ENCODE data around the gene CCSER1.

The CCSER1 gene

GRCh38 chr4:90715242-90715641 lies 588.0 kb downstream of the CCSER1 start:
- no peaks in the 10 kb centered on the region for H3K4me1 ChIP-seq (ENCODE audit: control insufficient read depth, insufficient read depth, low read length)
- no peaks in the 10 kb centered on the region for H3K9me3 ChIP-seq (ENCODE audit: control insufficient read depth, low read length)
- H3K4me3 ChIP-seq (ENCODE audit: low read length): no peak overlapping the region
- no peak overlapping the region for H3K9ac ChIP-seq (ENCODE audit: low read length)
- DNase-seq (ENCODE audit: low read depth): no peak
- no peaks in the 10 kb centered on the region for H3K27me3 ChIP-seq (replicated peaks; ENCODE audit: control insufficient read depth, insufficient read depth, low read length)
- no peaks in the 10 kb centered on the region for H3K36me3 ChIP-seq (ENCODE audit: control insufficient read depth, insufficient read depth, low read length, severe bottlenecking)

GRCh38 chr4:90718931-90719330 lies 591.7 kb downstream of the CCSER1 start:
- Histone ChIP-seq H3K36me3 (ENCODE audit: control insufficient read depth, insufficient read depth, low read length, severe bottlenecking) (no peaks in the 10 kb centered on the region), H3K9me3 (ENCODE audit: control insufficient read depth, low read length) (no peaks in the 10 kb centered on the region), H3K9ac (ENCODE audit: low read length) (no peak overlapping the region), H3K4me1 (ENCODE audit: control insufficient read depth, insufficient read depth, low read length) (no peaks in the 10 kb centered on the region), H3K4me3 (ENCODE audit: low read length) (no peak overlapping the region), H3K27me3 (replicated peaks; ENCODE audit: control insufficient read depth, insufficient read depth, low read length) (no peaks in the 10 kb centered on the region)
- no peak for DNase-seq (ENCODE audit: low read depth)

GRCh38 chr4:90727938-90728337 lies 600.7 kb downstream of the CCSER1 start:
- H3K9ac ChIP-seq (ENCODE audit: low read length): no peak overlapping the region
- DNase-seq (ENCODE audit: low read depth): no peak
- H3K4me1 ChIP-seq (ENCODE audit: control insufficient read depth, insufficient read depth, low read length): no peaks in the 10 kb centered on the region
- H3K27me3 ChIP-seq (replicated peaks; ENCODE audit: control insufficient read depth, insufficient read depth, low read length): no peaks in the 10 kb centered on the region
- H3K36me3 ChIP-seq (ENCODE audit: control insufficient read depth, insufficient read depth, low read length, severe bottlenecking): no peaks in the 10 kb centered on the region
- H3K4me3 ChIP-seq (ENCODE audit: low read length): no peak overlapping the region
- H3K9me3 ChIP-seq (ENCODE audit: control insufficient read depth, low read length): no peaks in the 10 kb centered on the region

- Histone ChIP-seq H3K9me3 (ENCODE audit: control insufficient read depth, low read length) (no peaks in the 10 kb centered on the region), H3K27me3 (replicated peaks; ENCODE audit: control insufficient read depth, insufficient read depth, low read length) (no peaks in the 10 kb centered on the region), H3K4me3 (ENCODE audit: low read length) (no peak overlapping the region), H3K36me3 (ENCODE audit: control insufficient read depth, insufficient read depth, low read length, severe bottlenecking) (no peaks in the 10 kb centered on the region), H3K9ac (ENCODE audit: low read length) (no peak overlapping the region), H3K4me1 (ENCODE audit: control insufficient read depth, insufficient read depth, low read length) (no peaks in the 10 kb centered on the region)
- no peak for DNase-seq (ENCODE audit: low read depth)
Observed at GRCh38 chr4:90730752-90731151, 603.6 kb downstream of the CCSER1 start.

- H3K36me3 ChIP-seq (ENCODE audit: control insufficient read depth, insufficient read depth, low read length, severe bottlenecking): no peaks in the 10 kb centered on the region
- no peak for DNase-seq (ENCODE audit: low read depth)
- no peaks in the 10 kb centered on the region for H3K4me1 ChIP-seq (ENCODE audit: control insufficient read depth, insufficient read depth, low read length)
- no peaks in the 10 kb centered on the region for H3K9me3 ChIP-seq (ENCODE audit: control insufficient read depth, low read length)
- H3K27me3 ChIP-seq (replicated peaks; ENCODE audit: control insufficient read depth, insufficient read depth, low read length): no peaks in the 10 kb centered on the region
- H3K9ac ChIP-seq (ENCODE audit: low read length): no peak overlapping the region
- H3K4me3 ChIP-seq (ENCODE audit: low read length): no peak overlapping the region
Observed at GRCh38 chr4:90733211-90733610, 606.0 kb downstream of the CCSER1 start.

GRCh38 chr4:90745176-90745575 lies 618.0 kb downstream of the CCSER1 start:
- no peaks in the 10 kb centered on the region for H3K4me1 ChIP-seq (ENCODE audit: control insufficient read depth, insufficient read depth, low read length)
- H3K27me3 ChIP-seq (replicated peaks; ENCODE audit: control insufficient read depth, insufficient read depth, low read length): no peaks in the 10 kb centered on the region
- no peaks in the 10 kb centered on the region for H3K9me3 ChIP-seq (ENCODE audit: control insufficient read depth, low read length)
- H3K36me3 ChIP-seq (ENCODE audit: control insufficient read depth, insufficient read depth, low read length, severe bottlenecking): no peaks in the 10 kb centered on the region
- DNase-seq (ENCODE audit: low read depth): no peak
- H3K9ac ChIP-seq (ENCODE audit: low read length): no peak overlapping the region
- no peak overlapping the region for H3K4me3 ChIP-seq (ENCODE audit: low read length)

- Histone ChIP-seq H3K4me1 (ENCODE audit: control insufficient read depth, insufficient read depth, low read length) (no peaks in the 10 kb centered on the region), H3K9ac (ENCODE audit: low read length) (no peak overlapping the region), H3K4me3 (ENCODE audit: low read length) (no peak overlapping the region), H3K9me3 (ENCODE audit: control insufficient read depth, low read length) (no peaks in the 10 kb centered on the region), H3K27me3 (replicated peaks; ENCODE audit: control insufficient read depth, insufficient read depth, low read length) (no peaks in the 10 kb centered on the region), H3K36me3 (ENCODE audit: control insufficient read depth, insufficient read depth, low read length, severe bottlenecking) (no peaks in the 10 kb centered on the region)
- DNase-seq (ENCODE audit: low read depth): no peak
Observed at GRCh38 chr4:90753068-90753467, 625.9 kb downstream of the CCSER1 start.

- H3K36me3 ChIP-seq (ENCODE audit: control insufficient read depth, insufficient read depth, low read length, severe bottlenecking): no peaks in the 10 kb centered on the region
- no peak for DNase-seq (ENCODE audit: low read depth)
- H3K9me3 ChIP-seq (ENCODE audit: control insufficient read depth, low read length): no peaks in the 10 kb centered on the region
- H3K4me1 ChIP-seq (ENCODE audit: control insufficient read depth, insufficient read depth, low read length): no peaks in the 10 kb centered on the region
- H3K9ac ChIP-seq (ENCODE audit: low read length): no peak overlapping the region
- no peak overlapping the region for H3K4me3 ChIP-seq (ENCODE audit: low read length)
- H3K27me3 ChIP-seq (replicated peaks; ENCODE audit: control insufficient read depth, insufficient read depth, low read length): no peaks in the 10 kb centered on the region
Observed at GRCh38 chr4:90757534-90758060, 630.4 kb downstream of the CCSER1 start.

GRCh38 chr4:90760059-90760458 lies 632.9 kb downstream of the CCSER1 start:
- DNase-seq (ENCODE audit: low read depth): no peak
- Histone ChIP-seq H3K27me3 (replicated peaks; ENCODE audit: control insufficient read depth, insufficient read depth, low read length) (no peaks in the 10 kb centered on the region), H3K4me1 (ENCODE audit: control insufficient read depth, insufficient read depth, low read length) (no peaks in the 10 kb centered on the region), H3K9me3 (ENCODE audit: control insufficient read depth, low read length) (no peaks in the 10 kb centered on the region), H3K4me3 (ENCODE audit: low read length) (no peak overlapping the region), H3K9ac (ENCODE audit: low read length) (no peak overlapping the region), H3K36me3 (ENCODE audit: control insufficient read depth, insufficient read depth, low read length, severe bottlenecking) (no peaks in the 10 kb centered on the region)

GRCh38 chr4:90766837-90767236 lies 639.6 kb downstream of the CCSER1 start:
- Histone ChIP-seq H3K4me1 (ENCODE audit: control insufficient read depth, insufficient read depth, low read length) (no peaks in the 10 kb centered on the region), H3K9me3 (ENCODE audit: control insufficient read depth, low read length) (no peaks in the 10 kb centered on the region), H3K36me3 (ENCODE audit: control insufficient read depth, insufficient read depth, low read length, severe bottlenecking) (no peaks in the 10 kb centered on the region), H3K27me3 (replicated peaks; ENCODE audit: control insufficient read depth, insufficient read depth, low read length) (no peaks in the 10 kb centered on the region), H3K9ac (ENCODE audit: low read length) (no peak overlapping the region), H3K4me3 (ENCODE audit: low read length) (no peak overlapping the region)
- DNase-seq (ENCODE audit: low read depth): no peak

GRCh38 chr4:90769251-90769650 lies 642.1 kb downstream of the CCSER1 start:
- Histone ChIP-seq H3K9me3 (ENCODE audit: control insufficient read depth, low read length) (no peaks in the 10 kb centered on the region), H3K4me1 (ENCODE audit: control insufficient read depth, insufficient read depth, low read length) (no peaks in the 10 kb centered on the region), H3K9ac (ENCODE audit: low read length) (no peak overlapping the region), H3K4me3 (ENCODE audit: low read length) (no peak overlapping the region), H3K36me3 (ENCODE audit: control insufficient read depth, insufficient read depth, low read length, severe bottlenecking) (no peaks in the 10 kb centered on the region), H3K27me3 (replicated peaks; ENCODE audit: control insufficient read depth, insufficient read depth, low read length) (no peaks in the 10 kb centered on the region)
- DNase-seq (ENCODE audit: low read depth): no peak

- DNase-seq (ENCODE audit: low read depth): no peak
- Histone ChIP-seq H3K9me3 (ENCODE audit: control insufficient read depth, low read length) (no peaks in the 10 kb centered on the region), H3K9ac (ENCODE audit: low read length) (no peak overlapping the region), H3K4me3 (ENCODE audit: low read length) (no peak overlapping the region), H3K36me3 (ENCODE audit: control insufficient read depth, insufficient read depth, low read length, severe bottlenecking) (no peaks in the 10 kb centered on the region), H3K4me1 (ENCODE audit: control insufficient read depth, insufficient read depth, low read length) (no peaks in the 10 kb centered on the region), H3K27me3 (replicated peaks; ENCODE audit: control insufficient read depth, insufficient read depth, low read length) (no peaks in the 10 kb centered on the region)
Observed at GRCh38 chr4:90780193-90780592, 653.0 kb downstream of the CCSER1 start.

All from adipocyte (in vitro differentiated cells).